DMS 273 treated with DMSO at 0.1 percent for 48 hours (cell line): ENCODE measurements around the gene HMGCL.
"Not testable (repeated sequence)": the region's sequence is repeated elsewhere in the genome, so short reads cannot be mapped to it uniquely, and the experiment has no call there.

Experiments
- DNase-seq: peaks from one replicate; lab custom pipeline; 2025; lab: John Stamatoyannopoulos, UW

The HMGCL gene

DNA sequence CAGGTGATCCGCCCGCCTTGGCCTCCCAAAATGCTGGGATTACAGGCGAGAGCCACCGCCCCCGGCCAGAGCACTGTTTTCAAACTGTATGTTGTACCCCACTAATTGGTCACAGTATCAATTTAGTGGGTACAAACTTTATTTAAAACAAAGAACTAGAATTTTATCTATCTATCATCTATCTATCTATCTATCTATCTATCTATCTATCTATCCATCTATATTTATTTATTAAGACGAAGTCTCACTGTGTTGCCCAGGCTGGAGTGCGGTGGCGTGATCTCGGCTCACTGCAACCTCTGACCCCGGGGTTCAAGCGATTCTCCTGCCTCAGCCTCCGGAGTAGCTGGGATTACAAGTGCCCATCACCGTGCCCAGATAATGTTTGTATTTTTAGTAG lies 1.4 kb upstream of the HMGCL start:
- not testable (repeated sequence) for DNase-seq

DNA sequence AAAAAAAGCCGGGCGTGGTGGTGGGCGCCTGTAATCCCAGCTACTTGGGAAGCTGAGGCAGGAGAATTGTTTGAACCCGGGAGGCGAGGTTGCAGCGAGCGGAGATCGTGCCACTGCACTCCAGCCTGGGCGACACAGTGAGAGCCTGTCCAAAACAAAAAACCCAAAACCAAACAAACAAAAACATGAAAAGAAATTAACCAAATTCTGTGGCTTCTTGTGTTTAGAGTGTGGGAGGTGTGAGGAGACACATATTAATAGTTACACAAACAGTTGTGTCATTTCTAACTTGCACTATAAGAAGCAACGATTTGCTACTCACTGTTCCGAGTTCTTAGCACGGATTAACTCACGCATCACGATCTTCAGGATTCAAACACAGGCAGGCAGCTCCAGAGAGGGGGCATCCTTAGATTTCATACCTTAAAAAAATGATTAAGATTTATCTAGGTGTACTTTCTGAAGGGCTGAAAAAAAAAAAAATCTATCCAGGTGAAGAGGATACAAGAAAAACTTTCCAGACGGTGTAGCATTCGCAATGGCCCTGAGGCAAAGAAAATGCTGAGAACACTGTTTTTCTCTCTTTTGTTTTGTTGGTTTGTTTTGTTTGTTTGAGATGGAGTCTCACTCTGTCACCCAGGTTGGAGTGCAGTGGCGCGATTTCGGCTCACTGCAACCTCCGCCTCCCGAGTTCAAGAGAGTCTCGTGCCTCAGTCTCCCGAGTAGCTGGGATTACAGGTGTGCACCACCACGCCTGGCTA lies 713 bp upstream of the HMGCL start:
- no peak for DNase-seq

DNA sequence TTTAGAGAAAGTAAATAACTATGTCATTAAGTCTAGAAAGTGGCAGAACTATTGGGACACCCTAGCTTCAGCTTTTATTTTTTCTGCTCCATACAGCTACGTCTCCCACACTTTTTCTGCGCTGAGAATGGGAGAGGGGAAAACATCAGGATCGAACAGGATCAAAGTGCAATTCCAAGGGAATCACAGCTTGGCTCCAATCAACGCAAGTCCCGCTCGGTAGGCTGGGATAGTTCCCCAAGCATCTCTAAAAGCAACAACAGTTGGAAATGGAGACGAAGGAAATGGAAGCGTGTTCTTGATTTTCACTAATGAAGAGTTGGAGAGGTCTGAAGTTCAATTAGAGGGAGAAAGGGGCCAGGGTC lies 536 bp downstream of the HMGCL start:
- DNase-seq: no peak

DNA sequence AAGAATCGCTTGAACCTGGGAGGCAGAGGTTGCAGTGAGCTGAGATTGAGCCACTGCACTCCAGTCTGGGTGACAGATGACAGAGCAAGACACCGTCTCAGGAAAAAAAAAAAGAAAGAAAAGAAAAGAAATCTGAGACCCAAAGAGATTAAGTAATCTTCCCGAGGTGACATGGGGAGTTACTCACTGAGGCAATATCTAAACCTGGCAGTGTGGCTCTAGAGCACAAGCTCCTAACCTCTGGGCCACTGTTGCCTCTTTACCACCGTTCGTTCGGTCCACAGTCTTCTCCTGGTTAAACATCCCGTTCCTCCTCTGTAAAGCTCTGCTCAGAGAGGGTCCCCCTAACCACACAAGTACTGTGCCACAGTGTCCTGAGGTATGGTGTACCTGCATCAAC lies 1.5 kb downstream of the HMGCL start:
- no peak for DNase-seq

DNA sequence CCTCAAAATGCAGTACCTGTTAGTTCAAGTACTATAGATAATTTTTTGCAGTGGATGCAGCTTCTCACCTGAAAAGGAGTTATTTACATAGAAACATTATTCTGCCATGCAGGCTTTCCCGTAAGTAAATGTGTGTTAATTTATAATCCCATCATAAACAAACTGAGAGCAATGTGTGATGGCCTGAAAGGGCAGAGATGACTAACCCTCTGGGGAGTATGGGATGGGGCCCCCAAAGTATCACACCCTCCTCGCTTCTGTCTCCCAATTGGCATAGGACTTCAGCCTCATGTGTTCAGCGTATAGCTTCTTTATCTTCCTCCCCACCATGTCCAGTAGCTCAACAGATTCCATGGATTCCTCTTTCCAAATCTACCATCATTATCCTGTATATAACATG lies 7.6 kb downstream of the HMGCL start:
- DNase-seq: no peak

DNA sequence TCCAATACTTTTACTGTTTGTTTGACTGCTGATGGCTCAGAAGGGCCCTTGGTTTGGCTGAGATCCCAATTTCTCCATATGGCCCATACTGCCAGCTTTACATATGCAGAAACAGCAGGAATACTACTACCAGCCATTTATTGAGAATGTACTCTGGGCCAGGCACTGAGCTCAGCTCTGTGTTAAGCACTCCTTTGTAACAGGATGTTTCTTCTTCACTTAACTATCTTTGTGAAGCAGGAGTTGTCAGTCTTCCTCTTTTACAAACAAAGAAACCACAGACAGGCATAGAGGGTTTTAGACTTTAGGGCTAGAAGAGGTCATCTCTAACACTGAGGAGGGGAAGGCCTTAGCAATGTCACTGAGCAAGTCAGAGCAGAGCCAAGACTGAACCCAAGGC lies 8.3 kb downstream of the HMGCL start:
- peak; percentile 24 for DNase-seq

DNA sequence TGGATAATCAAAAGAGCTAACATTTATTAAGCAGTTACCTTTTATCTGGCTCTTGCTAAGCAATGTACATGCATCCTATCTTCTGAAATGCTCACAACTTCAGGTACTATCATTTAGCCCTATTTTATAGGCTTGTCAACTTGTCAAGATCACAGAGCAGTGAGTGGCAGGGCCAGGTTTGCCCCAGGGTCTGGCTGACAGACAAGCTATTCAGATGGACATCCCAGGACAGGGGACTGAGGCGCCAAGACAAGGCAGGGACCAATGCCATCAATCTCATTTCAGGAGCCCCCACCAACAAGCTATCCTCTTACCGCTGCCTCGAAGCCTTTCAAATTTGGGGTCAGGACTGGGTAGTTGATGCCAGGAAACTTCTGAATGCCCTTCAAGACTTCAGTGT lies 8.9 kb downstream of the HMGCL start:
- DNase-seq: no peak

DNA sequence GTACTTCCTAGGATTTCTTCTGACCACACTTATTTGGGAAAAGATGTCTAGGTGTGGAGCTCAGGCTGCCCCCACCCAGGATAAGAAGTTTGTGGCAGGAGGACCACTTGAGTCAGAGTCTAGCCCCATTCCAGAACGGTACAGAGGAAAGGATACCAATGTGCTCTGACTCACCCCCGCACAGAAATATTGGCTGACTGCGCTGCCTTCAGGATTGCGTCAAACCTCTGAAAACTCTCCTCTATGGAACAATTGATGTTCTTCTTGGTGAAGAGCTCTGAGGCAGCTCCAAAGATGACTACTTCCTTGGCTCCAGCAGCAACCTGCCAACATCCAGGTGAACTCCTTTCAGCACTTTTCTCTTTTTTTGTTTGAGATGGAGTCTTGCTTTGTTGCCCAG lies 11.2 kb downstream of the HMGCL start:
- no peak for DNase-seq

DNA sequence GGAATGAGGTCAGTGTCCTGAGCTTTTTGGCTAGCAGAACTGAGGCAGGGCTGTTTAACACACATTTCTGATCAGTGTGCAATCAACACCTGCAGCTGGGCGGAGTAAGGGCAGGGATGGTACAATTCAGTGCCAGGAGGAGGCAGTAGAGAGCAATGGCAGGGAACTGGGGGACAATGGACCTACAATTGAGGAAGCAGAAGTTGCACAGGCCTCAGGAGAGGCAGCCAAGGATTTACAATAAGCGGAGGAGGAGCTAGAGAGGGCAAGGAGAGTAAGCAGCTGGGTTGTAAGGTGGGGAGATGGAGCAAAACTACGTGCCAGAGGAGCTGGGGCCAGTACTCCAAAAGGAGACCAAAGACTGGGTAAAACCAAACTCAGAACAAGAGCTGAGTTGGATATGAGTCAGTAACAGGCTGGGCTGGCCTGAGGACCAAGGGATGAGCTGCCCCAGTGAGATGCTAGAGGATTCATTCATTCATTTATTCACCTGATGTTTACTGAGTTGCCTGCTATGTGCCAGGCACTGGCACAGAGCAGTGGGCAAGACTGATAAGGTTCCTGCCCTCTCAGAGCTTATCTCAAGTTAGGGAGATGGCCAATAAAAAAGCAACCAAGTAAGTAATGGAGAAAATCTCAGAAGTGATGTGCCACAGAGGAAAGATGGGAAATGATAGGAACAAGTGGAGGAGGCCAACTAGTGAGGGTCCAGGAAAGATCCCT lies 14.2 kb downstream of the HMGCL start:
- DNase-seq: no peak

DNA sequence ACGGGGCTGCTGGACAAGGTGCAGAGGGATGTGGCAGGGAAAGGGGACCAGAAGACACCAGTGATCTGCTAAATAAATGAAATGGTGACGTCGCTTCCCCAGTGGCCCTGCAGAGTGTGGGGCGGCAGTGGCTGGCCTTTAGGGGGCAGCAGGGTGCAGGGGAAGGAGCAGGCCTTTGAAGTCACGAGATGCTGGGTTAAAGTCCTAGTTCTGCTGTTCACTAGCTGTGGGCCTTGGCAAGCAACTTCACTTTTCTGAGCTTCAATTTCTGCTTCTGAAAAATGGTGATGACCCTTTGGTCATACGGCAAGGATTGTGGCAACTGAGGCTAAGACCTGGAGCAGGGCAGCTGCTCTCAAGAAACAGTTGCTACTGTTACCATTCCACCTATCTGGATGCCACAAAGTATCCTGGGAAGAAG lies 15.5 kb downstream of the HMGCL start:
- peak; percentile 18 for DNase-seq

DNA sequence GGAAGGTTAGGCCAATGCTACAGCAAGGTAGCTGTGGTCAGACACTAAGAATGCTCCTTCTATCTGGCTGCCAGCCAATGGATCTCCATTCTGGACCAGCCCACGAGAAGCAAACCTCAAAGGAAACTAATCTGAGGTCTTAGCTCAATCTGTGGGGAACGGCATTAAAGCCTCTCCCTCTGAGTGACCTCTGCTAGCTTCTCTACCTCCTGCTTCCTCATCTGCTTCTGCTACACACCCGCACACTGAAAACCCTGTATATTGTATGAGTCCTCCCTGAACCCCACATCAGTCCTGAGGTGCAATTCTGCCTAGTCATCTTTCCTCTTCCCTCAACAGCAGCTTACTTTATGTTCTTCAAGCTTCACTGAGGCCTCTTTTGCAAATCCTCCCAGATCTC lies 17.8 kb downstream of the HMGCL start:
- no peak for DNase-seq

DNA sequence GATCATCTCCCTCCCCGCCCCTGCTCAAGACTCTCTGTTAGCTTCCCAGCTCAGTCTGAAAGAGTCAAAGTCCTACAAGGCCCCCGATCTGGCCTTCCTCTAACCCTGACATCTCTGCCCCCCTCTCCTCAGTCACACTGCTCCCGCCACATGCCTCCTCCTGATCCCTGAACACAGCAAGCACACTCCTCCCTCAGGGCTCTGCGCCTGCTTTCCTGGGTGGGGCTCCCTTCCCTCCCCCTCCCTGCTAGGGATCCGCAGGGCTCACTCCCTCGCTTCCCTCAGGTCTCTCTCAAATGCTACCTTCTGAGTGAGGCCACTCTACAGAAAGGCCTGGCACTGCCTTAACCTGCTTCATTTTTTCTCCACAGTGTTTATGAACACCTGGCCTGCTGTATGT lies 18.9 kb downstream of the HMGCL start:
- no peak for DNase-seq

DNA sequence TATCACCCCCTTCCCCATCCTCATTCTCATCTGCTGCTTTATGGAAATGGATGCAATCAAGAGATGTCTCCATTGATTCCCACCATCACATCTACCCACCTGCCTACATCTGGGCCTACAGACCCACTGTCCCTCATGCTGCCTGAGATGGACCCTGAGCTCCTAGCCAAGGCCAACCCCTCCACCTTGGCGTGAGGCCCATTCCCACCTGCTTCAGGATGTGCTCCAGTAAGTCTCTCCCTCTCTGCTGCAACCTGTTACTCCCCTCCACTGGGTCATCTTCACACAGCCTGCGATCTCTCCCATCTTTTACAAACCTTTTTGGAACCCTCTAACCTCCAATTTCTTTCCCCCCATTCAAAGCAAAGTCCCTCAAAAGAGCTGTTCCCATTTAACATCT lies 20.2 kb downstream of the HMGCL start:
- DNase-seq: no peak

DNA sequence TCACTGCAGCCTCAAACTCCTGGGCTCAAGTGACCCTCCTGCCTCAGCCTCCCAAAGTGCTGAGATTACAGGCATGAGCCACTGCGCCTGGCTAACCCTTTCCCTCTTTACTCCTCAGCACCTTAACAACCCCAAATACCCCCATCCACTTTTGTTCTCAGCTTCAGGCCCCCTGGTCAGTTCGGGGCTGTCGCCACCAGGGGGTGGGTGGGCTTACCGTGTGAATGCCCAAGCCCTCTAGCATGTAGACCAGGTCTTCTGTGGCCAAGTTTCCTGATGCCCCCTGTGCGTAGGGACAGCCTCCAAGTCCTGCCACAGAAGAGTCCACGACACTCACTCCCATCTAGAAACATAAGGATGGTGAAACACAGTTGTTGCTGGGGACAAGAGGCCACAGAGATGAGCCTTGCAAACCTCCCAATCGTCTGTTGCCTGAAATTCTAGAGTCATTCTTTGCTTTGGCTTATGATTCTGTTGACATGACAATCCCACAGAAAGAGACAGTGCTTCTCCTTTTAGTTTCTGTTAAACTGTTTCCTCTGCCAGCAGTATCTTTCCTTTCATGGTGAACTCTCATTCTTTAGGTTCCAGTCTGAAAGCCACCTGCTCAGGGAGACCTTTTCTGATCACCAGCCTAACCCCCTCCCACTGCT lies 20.9 kb downstream of the HMGCL start:
- DNase-seq: no peak

DNA sequence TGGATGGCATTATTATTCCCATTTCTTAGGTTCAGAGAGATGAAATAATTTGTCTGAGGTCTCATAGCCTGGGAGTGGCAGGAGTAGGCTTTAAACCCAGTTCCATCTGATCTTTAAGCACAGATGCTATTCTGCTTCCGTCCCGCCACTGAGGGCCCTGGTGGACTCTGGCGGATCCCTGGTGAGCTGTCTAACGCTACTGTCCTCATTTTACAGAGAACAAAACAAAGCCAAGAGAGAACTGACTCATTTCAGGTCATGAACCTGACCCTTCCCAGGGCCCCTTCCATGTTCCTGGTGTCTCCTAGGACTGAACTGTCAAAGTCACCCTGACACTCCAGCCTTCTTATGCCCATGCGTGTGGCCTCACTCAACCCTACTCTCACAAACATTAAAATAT lies 21.6 kb downstream of the HMGCL start:
- DNase-seq: no peak

DNA sequence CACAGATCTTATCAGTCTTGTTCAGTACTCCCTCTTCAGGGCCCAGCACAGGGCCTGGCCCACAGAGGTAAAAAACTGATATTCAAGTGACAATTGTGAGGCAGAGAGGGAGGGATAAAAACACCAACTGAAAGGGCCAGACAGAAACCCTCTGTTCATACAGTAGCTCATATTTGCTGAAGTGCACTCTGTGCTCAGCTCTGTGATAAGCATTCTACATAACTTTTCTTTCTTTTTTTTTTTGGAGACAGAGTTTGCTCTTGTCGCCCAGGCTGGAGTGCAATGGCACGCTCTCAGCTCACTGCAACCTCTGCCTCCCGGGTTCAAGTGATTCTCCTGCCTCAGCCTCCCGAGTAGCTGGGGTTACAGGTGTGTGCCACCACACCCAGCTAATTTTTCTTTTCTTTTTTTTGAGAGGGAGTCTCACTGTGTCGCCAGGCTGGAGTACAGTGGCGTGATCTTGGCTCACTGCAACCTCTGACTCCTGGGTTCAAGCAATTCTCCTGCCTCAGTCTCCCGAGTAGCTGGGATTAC lies 22.4 kb downstream of the HMGCL start:
- DNase-seq: not testable (repeated sequence)

DNA sequence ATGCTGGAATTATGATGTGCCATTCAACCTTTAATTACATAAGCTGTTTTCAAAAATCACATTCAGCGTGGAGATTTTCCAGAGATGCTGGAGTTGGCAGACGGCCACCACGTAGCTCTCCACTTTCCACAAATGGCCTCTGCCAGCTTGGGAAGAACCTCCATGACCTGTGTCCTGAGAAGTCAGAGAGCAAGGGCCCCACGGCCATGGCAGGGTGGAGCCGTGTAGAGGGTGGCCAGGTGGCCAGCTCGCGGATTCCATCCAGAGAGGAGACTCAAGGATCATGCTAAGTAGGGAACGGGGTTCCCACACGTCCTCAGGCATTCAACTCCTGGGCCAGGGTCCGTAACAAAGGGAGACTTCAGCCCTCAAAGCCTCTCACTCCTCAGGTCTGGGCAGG lies 23.4 kb downstream of the HMGCL start:
- DNase-seq: no peak

DNA sequence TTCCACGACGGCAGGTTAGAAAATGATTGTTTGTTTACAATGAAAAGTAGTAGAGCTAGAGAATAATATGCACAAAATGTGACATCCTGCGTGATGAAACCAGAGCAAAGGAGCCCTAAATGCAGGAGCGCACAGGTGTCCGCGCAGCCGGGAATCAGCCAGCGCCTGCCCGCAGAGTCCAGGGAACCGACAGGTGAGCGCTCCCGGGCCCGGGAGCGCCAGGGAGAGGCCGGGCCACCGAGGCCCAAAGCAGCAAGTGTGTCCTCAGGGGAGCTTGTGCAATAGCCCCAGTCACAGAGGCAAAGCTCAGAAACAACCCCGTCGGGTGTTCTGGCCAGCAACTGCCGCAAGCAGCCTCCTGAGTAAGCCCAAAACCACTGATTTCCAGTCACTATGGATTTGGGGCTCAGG lies 23.9 kb downstream of the HMGCL start:
- DNase-seq: no peak

DNA sequence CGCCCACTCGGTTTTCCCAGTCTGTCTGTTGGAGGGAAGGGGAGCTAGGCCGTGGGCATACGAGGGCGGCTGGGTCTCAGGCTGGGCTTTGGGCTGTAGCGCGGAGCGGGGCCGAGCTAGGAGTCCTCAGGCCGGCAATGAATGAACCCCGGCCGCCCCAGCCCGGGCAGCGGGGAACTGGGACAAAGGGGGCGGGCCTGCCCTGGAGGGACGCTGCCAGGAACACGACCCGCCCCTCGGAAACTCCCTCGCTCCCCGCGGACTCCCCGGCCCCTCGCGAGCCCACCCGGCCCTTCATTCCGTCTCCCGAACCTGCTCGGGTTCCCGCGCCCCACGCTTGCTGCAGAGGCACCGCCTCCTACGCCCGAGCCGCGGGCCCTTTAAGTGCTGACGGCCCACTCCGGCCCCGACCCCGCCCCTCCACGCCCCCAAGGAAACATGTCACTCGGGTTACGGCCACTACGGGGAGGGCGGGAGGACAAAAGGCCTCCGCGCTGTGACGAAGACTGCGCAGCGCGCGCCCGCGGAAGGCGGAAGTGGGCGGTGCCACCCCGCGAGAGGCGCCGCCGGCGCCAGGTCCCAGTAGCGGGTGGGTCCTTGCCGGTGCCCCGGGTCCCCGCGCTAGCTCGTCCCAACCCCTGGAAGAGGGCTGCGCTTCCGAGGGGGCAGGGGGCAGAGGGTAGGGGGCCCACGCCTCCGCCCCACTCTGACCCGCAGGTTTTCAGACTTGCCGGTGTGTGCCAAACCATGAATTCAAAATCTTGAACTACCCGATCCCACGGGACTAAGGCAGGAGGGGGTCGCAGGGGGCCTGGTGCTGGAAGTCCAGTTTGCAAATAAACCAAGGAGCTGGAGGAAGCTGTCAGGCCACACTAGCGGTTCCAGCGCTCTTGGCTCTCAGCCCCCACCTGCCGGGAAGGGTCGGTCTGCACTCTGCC lies 24.6 kb downstream of the HMGCL start, which contains the start of gene GALE:
TSS of gene GALE (minus strand) at position 355 of the 938 bp plus-strand sequence. CDS start 1,747 bp downstream, outside the sequence.
- peak; percentile 76 for DNase-seq

DNA sequence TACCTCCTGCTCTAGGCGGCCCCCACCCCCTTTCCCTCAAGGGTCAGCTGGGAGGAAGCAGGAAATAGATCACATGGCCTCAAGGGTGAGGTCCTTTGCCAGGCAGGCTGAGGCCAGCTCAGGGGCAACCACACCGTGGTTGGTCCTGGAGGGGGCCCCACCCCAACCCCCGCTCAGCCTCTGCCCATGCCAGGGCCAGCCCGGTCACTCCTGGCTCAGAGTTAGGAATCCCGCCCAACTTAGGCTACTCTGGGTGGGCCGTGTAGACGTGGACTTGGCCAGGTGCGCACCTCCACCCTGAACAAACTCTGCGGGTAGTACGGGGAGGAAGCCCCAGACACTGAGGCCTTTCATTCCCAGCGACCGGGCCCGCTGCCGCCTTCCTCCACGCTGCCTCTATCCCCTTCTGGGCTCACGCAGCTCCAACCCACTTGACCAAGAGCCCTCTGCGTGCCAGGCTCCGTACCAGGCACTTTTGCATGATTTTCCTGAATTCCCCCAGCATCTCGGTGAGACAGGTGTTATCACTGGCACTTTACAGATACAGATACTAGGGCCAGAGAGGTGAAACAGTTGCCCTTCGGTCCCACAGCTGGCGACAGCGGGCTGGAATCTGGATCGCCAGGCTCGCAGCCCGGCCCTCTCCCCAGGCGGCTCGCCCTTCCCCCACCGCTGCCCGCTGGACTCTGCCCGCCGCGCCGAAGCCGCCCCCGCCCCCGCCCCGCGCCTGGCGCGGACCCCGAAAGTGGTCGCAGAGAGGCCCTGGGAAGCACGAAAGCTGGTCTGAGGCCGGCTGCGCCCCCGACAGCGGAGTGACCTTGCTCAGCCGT lies 25.4 kb downstream of the HMGCL start:
- no peak for DNase-seq

DNA sequence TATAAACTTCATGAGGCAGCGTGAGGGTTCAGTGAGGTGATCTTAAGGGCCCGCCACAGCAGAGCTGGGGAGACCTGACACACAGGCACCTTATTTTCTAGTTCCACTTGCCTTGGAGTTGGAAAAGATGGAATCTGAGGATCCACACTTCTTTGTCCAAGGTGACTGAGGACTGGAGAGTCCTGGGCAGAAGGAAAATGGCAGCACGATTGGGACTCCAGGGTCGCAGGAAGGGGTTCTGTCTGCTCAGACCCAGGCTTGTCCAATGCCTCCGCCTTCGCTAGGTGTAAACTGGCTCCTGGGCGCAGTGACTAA lies 26.0 kb downstream of the HMGCL start:
- no peak for DNase-seq
